ENCODE results near the gene ABCB6. TPM values are rescaled to one million over a fixed set of nuclear protein-coding genes. Genes with fewer than 3 reads are reported as not detected.
A peak's percentile ranks its signal among the peaks of the same experiment; 100 is the strongest.
"Not testable (repeated sequence)": the region's sequence is repeated elsewhere in the genome, so short reads cannot be mapped to it uniquely, and the experiment has no call there.

Gene ABCB6
- total and polyA plus RNA-seq, 2 of the 8 experiments (the other 6 are each of a cell fraction or from before 2014, with no cell fraction given): 44.9 to 50.6 TPM

DNA sequence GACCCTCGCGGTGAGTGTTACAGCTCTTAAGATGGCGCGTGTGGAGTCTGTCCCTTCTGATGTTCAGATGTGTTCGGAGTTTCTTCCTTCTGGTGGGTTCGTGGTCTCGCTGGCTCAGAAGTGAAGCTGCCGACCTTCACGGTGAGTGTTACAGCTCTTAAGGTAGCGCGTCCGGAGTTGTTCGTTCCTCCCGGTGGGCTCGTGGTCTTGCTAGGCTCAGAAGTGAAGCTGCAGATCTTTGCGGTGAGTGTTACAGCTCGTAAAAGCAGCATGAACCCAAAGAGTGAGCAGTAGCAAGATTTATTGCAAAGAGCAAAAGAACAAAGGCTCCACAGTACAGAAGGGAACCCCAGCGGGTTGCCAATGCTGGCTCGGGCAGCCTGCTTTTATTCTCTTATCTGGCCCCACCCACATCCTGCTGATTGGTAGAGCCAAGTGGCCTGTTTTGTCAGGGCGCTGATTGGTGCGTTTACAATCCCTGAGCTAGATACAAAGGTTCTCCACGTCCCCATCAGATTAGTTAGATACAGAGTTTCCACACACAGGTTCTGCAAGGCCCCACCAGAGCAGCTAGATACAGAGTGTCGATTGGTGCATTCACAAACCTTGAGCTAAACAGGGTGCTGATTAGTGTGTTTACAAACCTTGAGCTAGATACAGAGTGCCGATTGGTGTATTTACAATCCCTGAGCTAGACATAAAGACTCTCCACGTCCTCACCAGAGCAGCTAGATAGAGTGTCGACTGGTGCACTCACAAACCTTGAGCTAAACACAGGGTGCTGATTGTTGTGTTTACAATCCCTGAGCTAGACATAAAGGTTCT, 18.0 kb downstream of the ABCB6 start:
- not testable (repeated sequence) for H2BK20ac ChIP-seq (ENCODE audit: low read length); H4K8ac ChIP-seq (ENCODE audit: extremely low read depth, insufficient read depth, low read length); FAIRE-seq; H3K79me2 ChIP-seq (ENCODE audit: control insufficient read depth in 1 of 2, insufficient read depth in 2 of 2, low read length in 2 of 2); H2AFZ ChIP-seq (ENCODE audit: low read length); H2AK5ac ChIP-seq (ENCODE audit: low read depth, low read length); H3K27ac ChIP-seq (ENCODE audit: low read depth, low read length); H3K56ac ChIP-seq (replicated peaks; ENCODE audit: insufficient read length, low read depth, low read length); H3K18ac ChIP-seq (ENCODE audit: extremely low read depth, low read length); H3K79me1 ChIP-seq (ENCODE audit: low read depth, low read length); H3K4me1 ChIP-seq (replicated peaks in 1 of 4; ENCODE audit: control insufficient read depth in 3 of 4, insufficient read depth in 4 of 4, low read length in 3 of 4); H3K23me2 ChIP-seq (ENCODE audit: low read depth, low read length); H3K4me2 ChIP-seq (ENCODE audit: insufficient read depth in 1 of 2, low read depth in 2 of 2, low read length in 2 of 2); H2BK5ac ChIP-seq (ENCODE audit: low read depth, low read length); H3K9ac ChIP-seq (replicated peaks in 1 of 4; ENCODE audit: extremely low read depth in 1 of 4, low read depth in 3 of 4, low read length in 3 of 4); H3K9me3 ChIP-seq (ENCODE audit: insufficient read depth in 2 of 2, low read depth in 1 of 2, low read length in 1 of 2); H3K27me3 ChIP-seq (replicated peaks in 1 of 4; ENCODE audit: control insufficient read depth in 3 of 4, extremely low read depth in 1 of 4, insufficient read depth in 3 of 4, low read length in 3 of 4); H3K4me3 ChIP-seq (ENCODE audit: extremely low read depth in 1 of 4, insufficient read depth in 2 of 4, low read depth in 3 of 4, low read length in 4 of 4); H3K36me3 ChIP-seq (ENCODE audit: control insufficient read depth in 2 of 4, insufficient read depth in 4 of 4, low read length in 3 of 4); H3K14ac ChIP-seq (ENCODE audit: insufficient read length); H2BK15ac ChIP-seq (ENCODE audit: low read length); H4K20me1 ChIP-seq (replicated peaks in 1 of 2; ENCODE audit: control insufficient read depth in 1 of 2, insufficient read depth in 2 of 2, low read length in 2 of 2); H3K23ac ChIP-seq (ENCODE audit: insufficient read length); H2BK120ac ChIP-seq (replicated peaks; ENCODE audit: low read depth, low read length); H4K5ac ChIP-seq (ENCODE audit: insufficient read length, low read depth, low read length); DNase-seq (ENCODE audit: low read depth in 1 of 2, low spot score in 2 of 2); H3K4ac ChIP-seq (replicated peaks; ENCODE audit: insufficient read length, low read depth, low read length); H4K91ac ChIP-seq (replicated peaks; ENCODE audit: insufficient read length, low read length); H2BK12ac ChIP-seq (ENCODE audit: low read depth, low read length)
- peak in 1 of 2 experiments; percentile 58; a peak in 1 of 3 replicates for TF ChIP-seq POLR2A (IDR thresholded peaks at IDR 0.05; ENCODE audit: control extremely low read depth in 1 of 2, low read depth in 2 of 2, low read length in 2 of 2)
- ChIA-PET CTCF (ENCODE audit: partially characterized antibody) (interaction anchor here (0.7 to 3.5 kb wide), 6 partner anchors 9 to 95 kb away, joined by 3 to 9 read pairs (median 4); no protein-coding TSS in a partner anchor), POLR2A (ENCODE audit: partially characterized antibody) (interaction anchor here (1.1 to 2.3 kb wide), 4 partner anchors 10 to 49 kb away, joined by 3 to 6 read pairs (median 3); partner anchors contain the start of gene ABCB6)
- 92% methylated on average over 24 of the region's 26 CpGs; no CpG with 5 or more reads in 1 of the 2 experiments for WGBS, 2 experiments (ENCODE audit: extremely low coverage in 1 of 2, insufficient coverage in 1 of 2, insufficient read length in 1 of 2, insufficient replicate concordance in 2 of 2, low coverage in 1 of 2, low lambda C conversion rate in 2 of 2, missing lambda C conversion rate in 1 of 2)

All from H1 (cell line).